ENCODE data around the gene HNRNPA2B1. TPM values are rescaled to one million over a fixed set of nuclear protein-coding genes. Genes with fewer than 3 reads are reported as not detected.
A peak's percentile ranks its signal among the peaks of the same experiment; 100 is the strongest.

Gene HNRNPA2B1
- total RNA-seq, 2 donors from 2014 or later = 913 to 1,007 TPM

DNA sequence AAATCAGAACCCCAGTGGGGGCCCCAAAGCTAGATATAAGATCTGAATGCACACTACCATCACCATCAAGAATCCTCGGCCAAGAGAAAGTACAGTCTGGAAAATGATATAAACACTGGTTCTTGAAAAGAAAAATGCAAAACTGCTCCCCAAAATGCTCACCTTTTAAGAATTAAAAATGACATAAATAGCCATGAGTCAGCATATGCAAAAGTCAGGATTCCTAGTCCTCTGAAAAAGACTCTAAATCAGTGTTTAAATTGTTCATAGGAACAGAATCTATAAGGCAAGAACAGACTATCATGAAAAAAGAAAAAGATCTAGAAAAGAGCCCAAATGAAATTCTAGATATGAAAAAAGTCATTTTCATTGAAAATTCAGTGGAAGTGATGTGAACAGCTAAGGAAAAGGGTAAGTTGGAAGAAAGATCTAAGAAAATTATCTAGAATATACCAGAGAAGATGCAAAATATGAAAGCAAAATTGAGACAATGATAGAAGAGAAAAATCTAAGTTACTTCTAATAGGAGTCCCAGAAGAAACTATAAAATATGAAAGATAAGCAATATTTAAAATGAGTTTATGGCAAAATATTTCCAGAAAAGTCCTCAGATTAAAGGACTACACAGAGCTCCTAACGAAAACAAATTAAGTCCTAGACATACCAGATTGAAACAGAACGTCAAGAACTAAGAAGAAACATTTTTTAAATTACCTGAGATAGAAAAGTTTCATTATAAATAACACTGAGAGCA, 18.9 kb downstream of the HNRNPA2B1 start:
- Histone ChIP-seq H3K27me3 (ENCODE audit: control insufficient read depth, insufficient read depth, low read length, poor library complexity, severe bottlenecking) (no peaks in the 10 kb centered on the region), H3K4me3 (ENCODE audit: low read length) (no peak overlapping the region), H3K27ac (ENCODE audit: low read depth, low read length) (no peak overlapping the region), H3K36me3 (ENCODE audit: control insufficient read depth, insufficient read depth, low read length) (peaks cover 8% of the 10 kb centered on the region), H3K4me1 (ENCODE audit: control insufficient read depth, insufficient read depth, low read length) (no peaks in the 10 kb centered on the region), H3K9ac (ENCODE audit: extremely low read depth, low read length, poor library complexity, severe bottlenecking) (no peak overlapping the region), H3K9me3 (ENCODE audit: control insufficient read depth, low read length) (no peaks in the 10 kb centered on the region)
- peaks cover 12% of the 10 kb centered on the region for H3K9me3 Mint-ChIP-seq
- H3K36me3 Mint-ChIP-seq (ENCODE audit: low read depth) = peaks cover 43% of the 10 kb centered on the region
- TF ChIP-seq, protein P1, sequence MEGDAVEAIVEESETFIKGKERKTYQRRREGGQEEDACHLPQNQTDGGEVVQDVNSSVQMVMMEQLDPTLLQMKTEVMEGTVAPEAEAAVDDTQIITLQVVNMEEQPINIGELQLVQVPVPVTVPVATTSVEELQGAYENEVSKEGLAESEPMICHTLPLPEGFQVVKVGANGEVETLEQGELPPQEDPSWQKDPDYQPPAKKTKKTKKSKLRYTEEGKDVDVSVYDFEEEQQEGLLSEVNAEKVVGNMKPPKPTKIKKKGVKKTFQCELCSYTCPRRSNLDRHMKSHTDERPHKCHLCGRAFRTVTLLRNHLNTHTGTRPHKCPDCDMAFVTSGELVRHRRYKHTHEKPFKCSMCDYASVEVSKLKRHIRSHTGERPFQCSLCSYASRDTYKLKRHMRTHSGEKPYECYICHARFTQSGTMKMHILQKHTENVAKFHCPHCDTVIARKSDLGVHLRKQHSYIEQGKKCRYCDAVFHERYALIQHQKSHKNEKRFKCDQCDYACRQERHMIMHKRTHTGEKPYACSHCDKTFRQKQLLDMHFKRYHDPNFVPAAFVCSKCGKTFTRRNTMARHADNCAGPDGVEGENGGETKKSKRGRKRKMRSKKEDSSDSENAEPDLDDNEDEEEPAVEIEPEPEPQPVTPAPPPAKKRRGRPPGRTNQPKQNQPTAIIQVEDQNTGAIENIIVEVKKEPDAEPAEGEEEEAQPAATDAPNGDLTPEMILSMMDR (conservative IDR thresholded peaks at IDR 0.05) = no peak
- peak overlapping the region; percentile 82 for H3K27ac Mint-ChIP-seq
- 94% methylated on average over 3 of the region's 3 CpGs; no CpG with 5 or more reads in 1 of the 2 experiments for WGBS, 2 experiments (ENCODE audit: insufficient coverage in 1 of 2, insufficient read length in 1 of 2)
- H3K4me1 Mint-ChIP-seq = peaks cover 14% of the 10 kb centered on the region
- H3K27me3 Mint-ChIP-seq (ENCODE audit: insufficient read depth) = no peaks in the 10 kb centered on the region
- no peak for DNase-seq
- H3K4me3 Mint-ChIP-seq = no peak overlapping the region

- Mint-ChIP-seq H3K9me3 (peaks cover 17% of the 10 kb centered on the region), H3K4me3 (no peak overlapping the region), H3K27ac (no peak overlapping the region), H3K4me1 (peaks cover 14% of the 10 kb centered on the region), H3K27me3 (ENCODE audit: insufficient read depth) (no peaks in the 10 kb centered on the region), H3K36me3 (ENCODE audit: low read depth) (peaks cover 42% of the 10 kb centered on the region)
- no peaks in the 10 kb centered on the region for H3K27me3 ChIP-seq (ENCODE audit: control insufficient read depth, insufficient read depth, low read length, poor library complexity, severe bottlenecking)
- 83 to 88% methylated on average over 5 of the region's 5 CpGs for WGBS, 2 experiments (ENCODE audit: insufficient coverage in 1 of 2, insufficient read length in 1 of 2)
- no peak overlapping the region for H3K27ac ChIP-seq (ENCODE audit: low read depth, low read length)
- no peaks in the 10 kb centered on the region for H3K4me1 ChIP-seq (ENCODE audit: control insufficient read depth, insufficient read depth, low read length)
- no peaks in the 10 kb centered on the region for H3K9me3 ChIP-seq (ENCODE audit: control insufficient read depth, low read length)
- H3K9ac ChIP-seq (ENCODE audit: extremely low read depth, low read length, poor library complexity, severe bottlenecking) = no peak overlapping the region
- no peak overlapping the region for H3K4me3 ChIP-seq (ENCODE audit: low read length)
- no peak for DNase-seq
- TF ChIP-seq, protein P1 (conservative IDR thresholded peaks at IDR 0.05) = no peak
- H3K36me3 ChIP-seq (ENCODE audit: control insufficient read depth, insufficient read depth, low read length) = peaks cover 8% of the 10 kb centered on the region
Observed at GRCh38 chr7:26180792-26181198, 19.8 kb downstream of the HNRNPA2B1 start.

DNA sequence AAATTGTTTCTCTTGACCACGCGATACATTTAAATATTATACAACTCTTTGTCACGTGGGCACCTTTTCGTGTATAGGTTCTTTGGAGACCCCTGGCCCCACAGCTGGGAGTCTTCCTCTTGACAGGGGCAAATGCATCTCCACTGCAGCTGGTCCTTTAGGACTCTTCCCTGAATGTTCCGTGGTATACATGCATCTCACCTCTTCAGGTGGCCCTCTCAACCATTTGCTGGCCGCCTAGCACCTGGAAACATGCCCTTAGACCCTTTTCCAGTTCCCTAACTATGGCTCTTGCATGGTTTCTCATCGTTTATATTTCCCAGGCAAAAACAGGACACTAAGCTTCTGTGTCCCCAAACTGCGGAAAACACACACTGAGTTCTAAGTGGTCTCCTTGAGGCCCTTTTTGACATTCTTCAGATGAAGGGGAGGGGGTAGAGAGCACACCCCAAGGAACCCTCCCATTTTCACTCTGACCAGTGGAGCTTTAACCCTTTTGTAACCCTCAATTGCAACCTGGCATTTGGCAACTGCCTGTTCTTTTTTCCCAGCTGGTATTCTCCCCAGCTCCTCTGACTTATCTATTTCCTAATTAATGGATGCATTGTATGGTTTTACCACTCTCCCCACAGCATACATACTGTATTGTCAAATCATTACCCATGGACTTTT, 20.6 kb downstream of the HNRNPA2B1 start:
- 87 to 90% methylated on average over 8 of the region's 8 CpGs for WGBS, 2 experiments (ENCODE audit: insufficient coverage in 1 of 2, insufficient read length in 1 of 2)
- peaks cover 4% of the 10 kb centered on the region for H3K9me3 ChIP-seq (ENCODE audit: control insufficient read depth, low read length)
- TF ChIP-seq, protein P1 (conservative IDR thresholded peaks at IDR 0.05) = no peak
- Mint-ChIP-seq H3K36me3 (ENCODE audit: low read depth) (peaks cover 36% of the 10 kb centered on the region), H3K4me1 (peaks cover 14% of the 10 kb centered on the region), H3K27ac (peak overlapping the region; percentile 55), H3K4me3 (no peak overlapping the region), H3K27me3 (ENCODE audit: insufficient read depth) (no peaks in the 10 kb centered on the region), H3K9me3 (peaks cover 24% of the 10 kb centered on the region)
- no peak for DNase-seq
- H3K36me3 ChIP-seq (ENCODE audit: control insufficient read depth, insufficient read depth, low read length) = peaks cover 3% of the 10 kb centered on the region
- H3K4me3 ChIP-seq (ENCODE audit: low read length) = no peak overlapping the region
- no peak overlapping the region for H3K9ac ChIP-seq (ENCODE audit: extremely low read depth, low read length, poor library complexity, severe bottlenecking)
- no peaks in the 10 kb centered on the region for H3K4me1 ChIP-seq (ENCODE audit: control insufficient read depth, insufficient read depth, low read length)
- no peaks in the 10 kb centered on the region for H3K27me3 ChIP-seq (ENCODE audit: control insufficient read depth, insufficient read depth, low read length, poor library complexity, severe bottlenecking)
- no peak overlapping the region for H3K27ac ChIP-seq (ENCODE audit: low read depth, low read length)

Data from endodermal cell (in vitro differentiated cells).